Tibial nerve (tissue), 4 donors: ENCODE measurements around the gene PAX3. TPM values are rescaled to one million over a fixed set of nuclear protein-coding genes. Genes with fewer than 3 reads are reported as not detected.

Experiments used
- DNase-seq, 2 donors: peaks; one replicate each; pipeline ENCODE4 v3.0.0-alpha.2; 2019; ENCODE audit warnings: low spot score in 2 of 2
- H3K27ac ChIP-seq, 4 donors: fragments of 200-600 bp; sonication (generic) in 3 of 4; one replicate each; pipeline ENCODE4 v1.5.1; 2017 to 2019; ENCODE audit warnings: mild to moderate bottlenecking in 1 of 4
- H3K27me3 ChIP-seq, 2 donors: fragments of 200-600 bp; sonication (generic) in 1 of 2; one replicate each; pipeline versions ENCODE4 v1.5.1 to v1.6.0; 2017 to 2019
- H3K36me3 ChIP-seq, 3 donors: fragments of 200-600 bp; sonication (generic); one replicate each; pipeline ENCODE4 v1.5.1; 2018 to 2019
- H3K4me1 ChIP-seq, 4 donors: fragments of 200-600 bp; sonication (generic) in 3 of 4; one replicate each; pipeline ENCODE4 v1.5.1; 2017 to 2019
- H3K4me3 ChIP-seq, 4 donors: fragments of 200-600 bp; sonication (generic) in 3 of 4; one replicate each; pipeline ENCODE4 v1.5.1; 2017 to 2019; ENCODE audit warnings: mild to moderate bottlenecking in 1 of 4, moderate library complexity in 1 of 4
- H3K9me3 ChIP-seq, 4 donors: fragments of 200-600 bp; sonication (generic) in 3 of 4; one replicate each; pipeline ENCODE4 v1.5.1; 2017 to 2019
- CTCF ChIP-seq, 5 experiments: fragments of 200-600 bp in 3 of 5; fragments of 450-650 bp in 2 of 5; sonication (generic) in 3 of 5; IDR thresholded peaks; one replicate each; pipeline ENCODE4 v1.5.1; 2016 to 2019; ENCODE audit warnings: antibody characterized with exemption in 5 of 5, mild to moderate bottlenecking in 3 of 5, moderate library complexity in 2 of 5
- EP300 ChIP-seq, 2 donors: sonication (generic); formaldehyde crosslinking; IDR thresholded peaks; one replicate each; pipeline ENCODE4 v1.6.1; 2017; ENCODE audit warnings: antibody characterized with exemption in 2 of 2, mild to moderate bottlenecking in 1 of 2
- POLR2A ChIP-seq, 2 donors: fragments of 450-650 bp; IDR thresholded peaks; one replicate each; pipeline ENCODE4 v1.6.1; 2017; ENCODE audit warnings: antibody characterized with exemption in 2 of 2, mild to moderate bottlenecking in 2 of 2, moderate library complexity in 2 of 2
- WGBS, 2 donors: methylation state at CpG; one replicate each; pipeline ENCODE4 v1.1.5; 2018; 5-methylcytosine and 5-hydroxymethylcytosine counted together
- total RNA-seq, 4 donors: library from RNA; depleted of rRNA; stranded (reverse); fragments of >200 nt; gene quantifications; one replicate each; pipeline ENCODE4 v1.1.0, GENCODE V29; 2016

Gene PAX3
- total RNA-seq, 4 donors from 2014 or later = not detected

- WGBS, 2 donors = 16 to 19% methylated on average over 38 of the region's 38 CpGs
- DNase-seq = no peak
- peaks cover 0 to 26% (median 11%) of the 10 kb centered on the region in 4 donors for H3K4me1 ChIP-seq
- H3K4me3 ChIP-seq = peak overlapping the region in 3 of 4 donors; percentile 3 to 44 (median 35)
- no peaks in the 10 kb centered on the region for H3K9me3 ChIP-seq
- H3K27me3 ChIP-seq = peaks cover 0 to 91% of the 10 kb centered on the region in 2 donors
- H3K27ac ChIP-seq = no peak overlapping the region
- no peak for TF ChIP-seq POLR2A (IDR thresholded peaks at IDR 0.05)
- TF ChIP-seq EP300 (IDR thresholded peaks at IDR 0.05) = no peak
- no peak for TF ChIP-seq CTCF (IDR thresholded peaks at IDR 0.05)
- no peaks in the 10 kb centered on the region for H3K36me3 ChIP-seq
Measured at GRCh38 chr2:222320436-222321395, 21.9 kb upstream of the PAX3 start.

- Histone ChIP-seq H3K27ac (no peak overlapping the region), H3K4me3 (peak overlapping the region in 3 of 4 donors; percentile 3 to 44 (median 35)), H3K4me1 (peaks cover 0 to 26% (median 11%) of the 10 kb centered on the region in 4 donors), H3K27me3 (peaks cover 0 to 91% of the 10 kb centered on the region in 2 donors), H3K36me3 (no peaks in the 10 kb centered on the region), H3K9me3 (no peaks in the 10 kb centered on the region)
- no peak for TF ChIP-seq EP300 (IDR thresholded peaks at IDR 0.05)
- no peak for TF ChIP-seq POLR2A (IDR thresholded peaks at IDR 0.05)
- TF ChIP-seq CTCF (IDR thresholded peaks at IDR 0.05) = no peak
- 0 to 1% methylated on average over 3 to 83 of the region's 96 CpGs for WGBS, 2 donors
- DNase-seq = no peak
Measured at GRCh38 chr2:222319586-222320435, 21.0 kb upstream of the PAX3 start.

- Histone ChIP-seq H3K4me3 (peak overlapping the region in 2 of 4 donors; percentile 41 to 44), H3K27me3 (peaks cover 0 to 91% of the 10 kb centered on the region in 2 donors), H3K4me1 (peaks cover 0 to 26% (median 11%) of the 10 kb centered on the region in 4 donors), H3K36me3 (no peaks in the 10 kb centered on the region), H3K27ac (no peak overlapping the region), H3K9me3 (no peaks in the 10 kb centered on the region)
- 1 to 4% methylated on average over 13 to 45 of the region's 104 CpGs for WGBS, 2 donors
- TF ChIP-seq EP300 (IDR thresholded peaks at IDR 0.05) = no peak
- no peak for TF ChIP-seq POLR2A (IDR thresholded peaks at IDR 0.05)
- TF ChIP-seq CTCF (IDR thresholded peaks at IDR 0.05) = peak in 1 of 5 experiments; percentile 7
- no peak for DNase-seq
Measured at GRCh38 chr2:222318712-222319585, 20.2 kb upstream of the PAX3 start.

GRCh38 chr2:222318026-222318711 is 19.4 kb upstream of the PAX3 start:
- H3K4me1 ChIP-seq = peaks cover 0 to 26% (median 11%) of the 10 kb centered on the region in 4 donors
- 1% methylated on average over 41 of the region's 41 CpGs for WGBS, 2 donors
- TF ChIP-seq EP300 (IDR thresholded peaks at IDR 0.05) (no peak), POLR2A (IDR thresholded peaks at IDR 0.05) (no peak), CTCF (IDR thresholded peaks at IDR 0.05) (peak in 4 of 5 experiments; percentile 10 to 14 (median 12))
- peak overlapping the region in 2 of 4 donors; percentile 39 to 41 for H3K4me3 ChIP-seq
- no peaks in the 10 kb centered on the region for H3K9me3 ChIP-seq
- no peaks in the 10 kb centered on the region for H3K36me3 ChIP-seq
- DNase-seq = no peak
- H3K27me3 ChIP-seq = peaks cover 0 to 95% of the 10 kb centered on the region in 2 donors
- no peak overlapping the region for H3K27ac ChIP-seq
